GM12878 (cell line): ENCODE measurements around the gene SRRM5. TPM values are rescaled to one million over a fixed set of nuclear protein-coding genes. Genes with fewer than 3 reads are reported as not detected.

Source experiments
- BRCA1 ChIP-seq: IDR thresholded peaks from 2 replicates; pipeline ENCODE4 v1.6.1; 2011; ENCODE audit warnings: low read depth, low read length, improper control_type of control experiment
- CHD4 ChIP-seq: fragments of 200-600 bp; sonication (generic); IDR thresholded peaks from 2 replicates; pipeline ENCODE4 v1.6.1; 2016; ENCODE audit warnings: mild to moderate bottlenecking
- ESRRA ChIP-seq: IDR thresholded peaks from 2 replicates; pipeline ENCODE4 v1.6.1; 2012; ENCODE audit warnings: mild to moderate bottlenecking, low read length, improper control_type of control experiment
- IKZF1 ChIP-seq: fragments of 450-650 bp; conservative IDR thresholded peaks from 2 replicates; pipeline ENCODE4 v1.6.1; 2017; ENCODE audit warnings: antibody characterized with exemption, mild to moderate bottlenecking
- JUNB ChIP-seq: IDR thresholded peaks from 2 replicates; pipeline ENCODE4 v1.6.1; 2016; ENCODE audit warnings: antibody characterized with exemption, mild to moderate bottlenecking
- KLF5 ChIP-seq: fragments of 450-650 bp; IDR thresholded peaks from 2 replicates; pipeline ENCODE4 v1.6.1; 2014; ENCODE audit warnings: mild to moderate bottlenecking; ENCODE audit not compliant: partially characterized antibody
- MTA3 ChIP-seq: IDR thresholded peaks from 2 replicates; pipeline ENCODE4 v1.6.1; 2012; ENCODE audit warnings: low read length, inconsistent platforms, borderline replicate concordance
- NBN ChIP-seq: fragments of 450-650 bp; IDR thresholded peaks from 2 replicates; pipeline ENCODE4 v1.6.1; 2016
- NFYB ChIP-seq: IDR thresholded peaks from 2 replicates; pipeline ENCODE4 v1.6.1; 2011; ENCODE audit warnings: low read depth, mild to moderate bottlenecking, low read length, improper control_type of control experiment, moderate library complexity; ENCODE audit not compliant: insufficient read depth
- NRF1 ChIP-seq: conservative IDR thresholded peaks from 2 replicates; pipeline ENCODE4 v1.6.1; 2011; ENCODE audit warnings: mild to moderate bottlenecking, low read depth, low read length, improper control_type of control experiment
- PML ChIP-seq: IDR thresholded peaks from 2 replicates; pipeline ENCODE4 v1.6.1; 2012; ENCODE audit warnings: low read length, inconsistent platforms
- RAD21 ChIP-seq: IDR thresholded peaks from 2 replicates; pipeline ENCODE4 v1.6.1; 2011; ENCODE audit warnings: mild to moderate bottlenecking, low read depth, low read length, moderate library complexity; ENCODE audit not compliant: insufficient read depth
- RB1 ChIP-seq: fragments of 450-650 bp; formaldehyde crosslinking; IDR thresholded peaks from 2 replicates; pipeline ENCODE4 v1.6.1; 2017; ENCODE audit warnings: mild to moderate bottlenecking, borderline replicate concordance
- RCOR1 ChIP-seq: conservative IDR thresholded peaks from 2 replicates; pipeline ENCODE4 v1.6.1; 2012; ENCODE audit warnings: low read depth, low read length, improper control_type of control experiment
- SMARCA5 ChIP-seq: fragments of 450-650 bp; IDR thresholded peaks from 2 replicates; pipeline ENCODE4 v1.6.1; 2017; ENCODE audit warnings: mild to moderate bottlenecking
- TARDBP ChIP-seq: IDR thresholded peaks from 2 replicates; pipeline ENCODE4 v1.6.1; 2016; ENCODE audit warnings: borderline replicate concordance
- ZNF274 ChIP-seq: IDR thresholded peaks from one replicate; pipeline ENCODE4 v1.8.0; 2011; ENCODE audit not compliant: insufficient read length, insufficient read depth
- ZZZ3 ChIP-seq: IDR thresholded peaks from 2 replicates; pipeline ENCODE4 v1.6.1; 2011; ENCODE audit warnings: low read depth; ENCODE audit not compliant: control insufficient read depth, insufficient read length
- polyA plus RNA-seq, 11 experiments: library from polyadenylated mRNA; depleted of rRNA in 4 of 11; unstranded in 6 of 11; stranded (reverse) in 5 of 11; fragments of >200 nt; fragmentation: Nextera tagmentation in 4 of 11; fragmentation: Illumina TruSeq in 1 of 11; extraction: Ambion mirVana in 4 of 11; extraction: Trizol in 1 of 11; gene quantifications; 1 replicate in 1 of 11; 2 replicates in 10 of 11; pipeline versions ENCODE4 v1.2.1 to v1.2.3, GENCODE V29; 2011 to 2016; ENCODE audit warnings: inconsistent platforms in 2 of 11, missing spikeins in 2 of 11, low read depth in 1 of 11
- total RNA-seq, 4 experiments: library from RNA; depleted of rRNA in 3 of 4; stranded (reverse); fragments of >200 nt in 3 of 4; fragmentation: Illumina TruSeq in 1 of 4; extraction: Trizol in 1 of 4; gene quantifications; 2 replicates each; pipeline versions ENCODE4 v1.2.1 to v1.2.3, GENCODE V29; 2013 to 2021
- TF ChIP-seq, protein P1 (sequence below): IDR thresholded peaks from 2 replicates; pipeline ENCODE4 v1.6.1; 2012; ENCODE audit warnings: low read depth, low read length, improper control_type of control experiment
- TF ChIP-seq, protein P2 (sequence below), 3 experiments: IDR thresholded peaks in 2 of 3; conservative IDR thresholded peaks in 1 of 3; 2 replicates each; pipeline ENCODE4 v1.5.1; 2011; ENCODE audit warnings: low read depth in 3 of 3, low read length in 3 of 3, mild to moderate bottlenecking in 3 of 3, control low read depth in 2 of 3, moderate library complexity in 2 of 3, inconsistent platforms in 1 of 3, mixed read lengths in 1 of 3; ENCODE audit not compliant: control insufficient read depth in 2 of 3, insufficient read depth in 1 of 3; ENCODE audit errors: extremely low read depth in 1 of 3
- TF ChIP-seq, protein P3 (sequence below): fragments of 450-650 bp; IDR thresholded peaks from 2 replicates; pipeline ENCODE4 v1.6.1; 2018; ENCODE audit warnings: borderline replicate concordance, mild to moderate bottlenecking; ENCODE audit not compliant: partially characterized antibody
- TF ChIP-seq, protein P4 (sequence below): IDR thresholded peaks from 2 replicates; pipeline ENCODE4 v1.6.1; 2012; ENCODE audit warnings: low read length, inconsistent platforms
- TF ChIP-seq, protein P5 (sequence below): fragments of 450-650 bp; IDR thresholded peaks from 2 replicates; pipeline ENCODE4 v1.6.1; 2017; ENCODE audit warnings: low read depth, mild to moderate bottlenecking, moderate library complexity

Gene SRRM5
- total and polyA plus RNA-seq, 10 of the 15 experiments (the other 5 are each of a cell fraction or from before 2014, with no cell fraction given): 0.06 to 0.38 (median 0.24) TPM; not detected in 2

DNA sequence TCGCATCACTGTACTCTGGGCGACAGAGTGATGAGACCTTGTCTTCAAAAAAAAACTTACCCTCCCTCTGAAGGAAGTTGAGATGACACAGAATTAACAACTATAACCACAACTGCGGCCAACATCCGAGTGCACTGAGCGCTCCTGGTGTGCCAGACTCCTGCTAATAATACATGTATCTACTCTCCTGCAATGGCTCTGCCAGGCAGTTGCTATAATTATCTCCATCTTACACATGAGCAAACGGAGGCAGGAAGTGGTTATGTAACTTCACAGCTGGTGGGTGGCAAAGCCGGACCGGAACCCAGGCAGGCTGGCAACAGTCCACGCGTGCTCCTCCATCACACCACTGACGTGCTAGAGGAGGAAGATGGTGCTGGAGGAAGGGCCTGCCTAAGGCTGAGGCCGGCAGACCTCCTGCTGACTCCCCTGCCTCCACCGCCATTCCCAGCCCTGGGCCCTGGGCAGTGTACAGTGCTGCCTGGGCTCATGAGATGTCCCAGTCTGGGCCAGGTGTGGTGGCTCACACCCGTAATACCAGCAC, 49.1 kb upstream of the SRRM5 start (continued):
- TF ChIP-seq NBN (0 out of 2 replicates have a peak, but pooled peaks have one; percentile 28), NFYB (no peak), MTA3 (no peak; the same call in 1 of the 2 replicates), IKZF1 (peak; percentile 81), BRCA1 (no peak), RAD21 (no peak), CHD4 (0 out of 2 replicates have a peak, but pooled peaks have one; percentile 73), ESRRA (no peak), SMARCA5 (peak; percentile 61; the same call in 1 of the 2 replicates), JUNB (no peak), NRF1 (no peak), ZZZ3 (no peak), PML (no peak), KLF5 (no peak), RCOR1 (no peak), RB1 (no peak), TARDBP (no peak), ZNF274 (no peak)
- TF ChIP-seq, protein P1, sequence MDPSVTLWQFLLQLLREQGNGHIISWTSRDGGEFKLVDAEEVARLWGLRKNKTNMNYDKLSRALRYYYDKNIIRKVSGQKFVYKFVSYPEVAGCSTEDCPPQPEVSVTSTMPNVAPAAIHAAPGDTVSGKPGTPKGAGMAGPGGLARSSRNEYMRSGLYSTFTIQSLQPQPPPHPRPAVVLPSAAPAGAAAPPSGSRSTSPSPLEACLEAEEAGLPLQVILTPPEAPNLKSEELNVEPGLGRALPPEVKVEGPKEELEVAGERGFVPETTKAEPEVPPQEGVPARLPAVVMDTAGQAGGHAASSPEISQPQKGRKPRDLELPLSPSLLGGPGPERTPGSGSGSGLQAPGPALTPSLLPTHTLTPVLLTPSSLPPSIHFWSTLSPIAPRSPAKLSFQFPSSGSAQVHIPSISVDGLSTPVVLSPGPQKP: no peak
- TF ChIP-seq, protein P2, sequence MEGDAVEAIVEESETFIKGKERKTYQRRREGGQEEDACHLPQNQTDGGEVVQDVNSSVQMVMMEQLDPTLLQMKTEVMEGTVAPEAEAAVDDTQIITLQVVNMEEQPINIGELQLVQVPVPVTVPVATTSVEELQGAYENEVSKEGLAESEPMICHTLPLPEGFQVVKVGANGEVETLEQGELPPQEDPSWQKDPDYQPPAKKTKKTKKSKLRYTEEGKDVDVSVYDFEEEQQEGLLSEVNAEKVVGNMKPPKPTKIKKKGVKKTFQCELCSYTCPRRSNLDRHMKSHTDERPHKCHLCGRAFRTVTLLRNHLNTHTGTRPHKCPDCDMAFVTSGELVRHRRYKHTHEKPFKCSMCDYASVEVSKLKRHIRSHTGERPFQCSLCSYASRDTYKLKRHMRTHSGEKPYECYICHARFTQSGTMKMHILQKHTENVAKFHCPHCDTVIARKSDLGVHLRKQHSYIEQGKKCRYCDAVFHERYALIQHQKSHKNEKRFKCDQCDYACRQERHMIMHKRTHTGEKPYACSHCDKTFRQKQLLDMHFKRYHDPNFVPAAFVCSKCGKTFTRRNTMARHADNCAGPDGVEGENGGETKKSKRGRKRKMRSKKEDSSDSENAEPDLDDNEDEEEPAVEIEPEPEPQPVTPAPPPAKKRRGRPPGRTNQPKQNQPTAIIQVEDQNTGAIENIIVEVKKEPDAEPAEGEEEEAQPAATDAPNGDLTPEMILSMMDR (IDR thresholded peaks at IDR 0.05 in 2 of 3, conservative IDR thresholded peaks at IDR 0.05 in 1 of 3; ENCODE audit: control insufficient read depth in 2 of 3, extremely low read depth in 1 of 3, insufficient read depth in 1 of 3, low read depth in 3 of 3, low read length in 3 of 3): no peak
- TF ChIP-seq, protein P3, sequence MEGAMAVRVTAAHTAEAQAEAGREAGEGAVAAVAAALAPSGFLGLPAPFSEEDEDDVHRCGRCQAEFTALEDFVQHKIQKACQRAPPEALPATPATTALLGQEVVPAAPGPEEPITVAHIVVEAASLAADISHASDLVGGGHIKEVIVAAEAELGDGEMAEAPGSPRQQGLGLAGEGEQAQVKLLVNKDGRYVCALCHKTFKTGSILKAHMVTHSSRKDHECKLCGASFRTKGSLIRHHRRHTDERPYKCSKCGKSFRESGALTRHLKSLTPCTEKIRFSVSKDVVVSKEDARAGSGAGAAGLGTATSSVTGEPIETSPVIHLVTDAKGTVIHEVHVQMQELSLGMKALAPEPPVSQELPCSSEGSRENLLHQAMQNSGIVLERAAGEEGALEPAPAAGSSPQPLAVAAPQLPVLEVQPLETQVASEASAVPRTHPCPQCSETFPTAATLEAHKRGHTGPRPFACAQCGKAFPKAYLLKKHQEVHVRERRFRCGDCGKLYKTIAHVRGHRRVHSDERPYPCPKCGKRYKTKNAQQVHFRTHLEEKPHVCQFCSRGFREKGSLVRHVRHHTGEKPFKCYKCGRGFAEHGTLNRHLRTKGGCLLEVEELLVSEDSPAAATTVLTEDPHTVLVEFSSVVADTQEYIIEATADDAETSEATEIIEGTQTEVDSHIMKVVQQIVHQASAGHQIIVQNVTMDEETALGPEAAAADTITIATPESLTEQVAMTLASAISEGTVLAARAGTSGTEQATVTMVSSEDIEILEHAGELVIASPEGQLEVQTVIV: no peak
- TF ChIP-seq, protein P4, sequence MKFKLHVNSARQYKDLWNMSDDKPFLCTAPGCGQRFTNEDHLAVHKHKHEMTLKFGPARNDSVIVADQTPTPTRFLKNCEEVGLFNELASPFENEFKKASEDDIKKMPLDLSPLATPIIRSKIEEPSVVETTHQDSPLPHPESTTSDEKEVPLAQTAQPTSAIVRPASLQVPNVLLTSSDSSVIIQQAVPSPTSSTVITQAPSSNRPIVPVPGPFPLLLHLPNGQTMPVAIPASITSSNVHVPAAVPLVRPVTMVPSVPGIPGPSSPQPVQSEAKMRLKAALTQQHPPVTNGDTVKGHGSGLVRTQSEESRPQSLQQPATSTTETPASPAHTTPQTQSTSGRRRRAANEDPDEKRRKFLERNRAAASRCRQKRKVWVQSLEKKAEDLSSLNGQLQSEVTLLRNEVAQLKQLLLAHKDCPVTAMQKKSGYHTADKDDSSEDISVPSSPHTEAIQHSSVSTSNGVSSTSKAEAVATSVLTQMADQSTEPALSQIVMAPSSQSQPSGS: peak; percentile 32; the same call in 1 of the 2 replicates
- TF ChIP-seq, protein P5, sequence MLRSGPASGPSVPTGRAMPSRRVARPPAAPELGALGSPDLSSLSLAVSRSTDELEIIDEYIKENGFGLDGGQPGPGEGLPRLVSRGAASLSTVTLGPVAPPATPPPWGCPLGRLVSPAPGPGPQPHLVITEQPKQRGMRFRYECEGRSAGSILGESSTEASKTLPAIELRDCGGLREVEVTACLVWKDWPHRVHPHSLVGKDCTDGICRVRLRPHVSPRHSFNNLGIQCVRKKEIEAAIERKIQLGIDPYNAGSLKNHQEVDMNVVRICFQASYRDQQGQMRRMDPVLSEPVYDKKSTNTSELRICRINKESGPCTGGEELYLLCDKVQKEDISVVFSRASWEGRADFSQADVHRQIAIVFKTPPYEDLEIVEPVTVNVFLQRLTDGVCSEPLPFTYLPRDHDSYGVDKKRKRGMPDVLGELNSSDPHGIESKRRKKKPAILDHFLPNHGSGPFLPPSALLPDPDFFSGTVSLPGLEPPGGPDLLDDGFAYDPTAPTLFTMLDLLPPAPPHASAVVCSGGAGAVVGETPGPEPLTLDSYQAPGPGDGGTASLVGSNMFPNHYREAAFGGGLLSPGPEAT: no peak
